GM12801 (cell line): ENCODE results near the gene AKT1.

Experiments
- CTCF ChIP-seq: IDR thresholded peaks from one replicate; pipeline ENCODE4 v1.5.1; 2011; ENCODE audit warnings: control low read depth; ENCODE audit not compliant: insufficient read length; ENCODE audit errors: extremely low read depth

AKT1 gene

GRCh38 chr14:104784846-104785707 is 10.5 kb downstream of the AKT1 start:
- TF ChIP-seq CTCF, result no peak

GRCh38 chr14:104784218-104784568 is 11.4 kb downstream of the AKT1 start:
- TF ChIP-seq CTCF, result no peak

- TF ChIP-seq CTCF, result no peak
Observed at GRCh38 chr14:104783484-104784217, 11.9 kb downstream of the AKT1 start.

GRCh38 chr14:104782808-104783139 is 12.8 kb downstream of the AKT1 start:
- no peak for TF ChIP-seq CTCF

- TF ChIP-seq CTCF, result no peak
Observed at GRCh38 chr14:104782086-104782807, 13.3 kb downstream of the AKT1 start.

- TF ChIP-seq CTCF, result no peak
Observed at GRCh38 chr14:104781271-104782077, 14.1 kb downstream of the AKT1 start.
